KBM-7 (cell line): ENCODE results near the gene HLA-B.
A peak's percentile ranks its signal among the peaks of the same experiment; 100 is the strongest.
"Not testable (repeated sequence)": the region's sequence is repeated elsewhere in the genome, so short reads cannot be mapped to it uniquely, and the experiment has no call there.

Experiments used
- DNase-seq: peaks from one replicate; pipeline ENCODE4 v3.0.0-alpha.2; 2015
- in situ Hi-C: fragments of 300-500 bp; cut with MboI; formaldehyde crosslinking; loops from 2 replicates; pipeline ENCODE4 v1.14.3; 2020; ENCODE audit warnings: low sequenced_read_pairs, low pct_unique_long_range_greater_than_20kb, mixed read lengths

The HLA-B gene

GRCh38 chr6:31356946-31357466 is at the start of gene HLA-B:
Gene HLA-B (minus strand): TSS chr6:31357179. CDS start chr6:31357158, 21 bp downstream.
- DNase-seq, result peak; percentile 81
- in situ Hi-C loops, result no loop called here

GRCh38 chr6:31405996-31406395 is 49.0 kb upstream of the HLA-B start:
- in situ Hi-C loops, result no loop called here
- DNase-seq, result no peak

- DNase-seq, in situ Hi-C loops: not testable (repeated sequence)
Measured at GRCh38 chr6:31404061-31404364, 47.0 kb upstream of the HLA-B start.

- in situ Hi-C loops, result no loop called here
- DNase-seq, result peak; percentile 79
Measured at GRCh38 chr6:31403283-31404060, 46.5 kb upstream of the HLA-B start, which contains the start of gene MICA. Gene MICA (plus strand): TSS chr6:31403595. CDS start chr6:31403633, 38 bp downstream.

- in situ Hi-C loops, result no loop called here
- peak; percentile 23 for DNase-seq
Measured at GRCh38 chr6:31402324-31403282, 45.6 kb upstream of the HLA-B start.

GRCh38 chr6:31401403-31401802 is 44.4 kb upstream of the HLA-B start:
- DNase-seq, result peak; percentile 17
- in situ Hi-C loops, result no loop called here

- in situ Hi-C loops, result no loop called here
Measured at GRCh38 chr6:31400467-31401289, 43.7 kb upstream of the HLA-B start.

GRCh38 chr6:31399589-31400466 is 42.8 kb upstream of the HLA-B start:
- in situ Hi-C loops, result no loop called here
- peak; percentile 93 for DNase-seq

More at GRCh38 chr6:31400467-31401289, 43.7 kb upstream of the HLA-B start:
- peak; percentile 87 for DNase-seq

GRCh38 chr6:31397901-31398525 is 41.0 kb upstream of the HLA-B start:
- in situ Hi-C loops, result no loop called here
- DNase-seq, result no peak

GRCh38 chr6:31397153-31397499 is 40.1 kb upstream of the HLA-B start:
- in situ Hi-C loops, DNase-seq: not testable (repeated sequence)

- in situ Hi-C loops, result no loop called here
- peak; percentile 87 for DNase-seq
Measured at GRCh38 chr6:31396422-31397152, 39.6 kb upstream of the HLA-B start.

GRCh38 chr6:31395832-31396231 is 38.9 kb upstream of the HLA-B start:
- no peak for DNase-seq
- in situ Hi-C loops, result no loop called here

- no peak for DNase-seq
- in situ Hi-C loops, result no loop called here
Measured at GRCh38 chr6:31394381-31394780, 37.4 kb upstream of the HLA-B start.

GRCh38 chr6:31393932-31394331 is 37.0 kb upstream of the HLA-B start:
- DNase-seq, result no peak
- in situ Hi-C loops, result no loop called here

- in situ Hi-C loops, DNase-seq: not testable (repeated sequence)
Measured at GRCh38 chr6:31389802-31390132, 32.8 kb upstream of the HLA-B start.

- DNase-seq, in situ Hi-C loops: not testable (repeated sequence)
Measured at GRCh38 chr6:31388916-31389801, 32.2 kb upstream of the HLA-B start.
